Kidney tubule cell (primary cell): Measurements from ENCODE around the gene MAML2.

Source experiments
- DNase-seq: peaks from one replicate; pipeline ENCODE4 v3.0.0-alpha.2; 2018; ENCODE audit warnings: low spot score

The MAML2 gene

GRCh38 chr11:96067160-96067559, 275.8 kb downstream of the MAML2 start:
- DNase-seq: no peak

GRCh38 chr11:96065379-96065778, 277.6 kb downstream of the MAML2 start:
- no peak for DNase-seq

GRCh38 chr11:96063886-96064285, 279.1 kb downstream of the MAML2 start:
- no peak for DNase-seq

- DNase-seq: no peak
Observed at GRCh38 chr11:96063053-96063452, 279.9 kb downstream of the MAML2 start.

GRCh38 chr11:96062134-96062533, 280.9 kb downstream of the MAML2 start:
- DNase-seq: peak; percentile 71

GRCh38 chr11:96061730-96062129, 281.3 kb downstream of the MAML2 start:
- no peak for DNase-seq

- no peak for DNase-seq
Observed at GRCh38 chr11:96061069-96061468, 281.9 kb downstream of the MAML2 start.

GRCh38 chr11:96057502-96057901, 285.5 kb downstream of the MAML2 start:
- no peak for DNase-seq

GRCh38 chr11:96056576-96056975, 286.4 kb downstream of the MAML2 start:
- DNase-seq: no peak

GRCh38 chr11:96055706-96056387, 287.1 kb downstream of the MAML2 start:
- DNase-seq: peak; percentile 61

- peak; percentile 51 for DNase-seq
Observed at GRCh38 chr11:96054870-96055705, 287.9 kb downstream of the MAML2 start.

- DNase-seq: peak; percentile 71
Observed at GRCh38 chr11:96052921-96053651, 289.9 kb downstream of the MAML2 start.

GRCh38 chr11:96051820-96052219, 291.2 kb downstream of the MAML2 start:
- no peak for DNase-seq

GRCh38 chr11:96050435-96051182, 292.4 kb downstream of the MAML2 start:
- peak; percentile 42 for DNase-seq

- no peak for DNase-seq
Observed at GRCh38 chr11:96049426-96049825, 293.6 kb downstream of the MAML2 start.

- peak; percentile 69 for DNase-seq
Observed at GRCh38 chr11:96045622-96046456, 297.2 kb downstream of the MAML2 start.

- DNase-seq: no peak
Observed at GRCh38 chr11:96044747-96045146, 298.2 kb downstream of the MAML2 start.

- no peak for DNase-seq
Observed at GRCh38 chr11:96044311-96044710, 298.7 kb downstream of the MAML2 start.

GRCh38 chr11:96043291-96043690, 299.7 kb downstream of the MAML2 start:
- no peak for DNase-seq

- DNase-seq: peak; percentile 45
Observed at GRCh38 chr11:96038046-96038445, 304.9 kb downstream of the MAML2 start.

GRCh38 chr11:96037405-96037949, 305.5 kb downstream of the MAML2 start:
- peak; percentile 84 for DNase-seq
